ENCODE data around the gene MARK1.
A peak's percentile ranks its signal among the peaks of the same experiment; 100 is the strongest.

MARK1 gene

DNA sequence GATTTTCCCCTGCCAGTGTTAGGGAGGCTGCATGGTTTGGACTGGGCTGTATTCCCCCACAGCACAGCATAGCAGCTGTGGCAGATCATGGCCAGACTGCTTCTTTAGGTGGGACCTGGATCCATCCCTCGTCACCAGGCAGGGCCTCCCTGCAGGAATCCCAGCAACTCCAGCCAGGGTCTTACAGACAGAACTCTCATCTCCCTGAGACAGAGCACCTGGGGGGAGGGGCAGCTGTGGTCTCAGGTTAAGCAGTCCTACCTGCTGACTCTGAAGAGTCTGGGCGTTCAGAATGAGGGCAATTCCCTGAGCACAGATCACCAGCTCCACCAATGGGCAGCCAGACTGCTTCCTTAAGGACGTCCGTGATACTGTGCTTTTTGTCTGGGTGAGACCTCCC, 114.3 kb downstream of the MARK1 start:
- no peak for TF ChIP-seq CTCF (IDR thresholded peaks at IDR 0.05; ENCODE audit: low read depth, low read length)
- DNase-seq: no peak
- Histone ChIP-seq H3K4me3 (ENCODE audit: low read depth, low read length) (no peak overlapping the region), H3K4me1 (no peaks in the 10 kb centered on the region), H3K36me3 (no peaks in the 10 kb centered on the region), H3K27me3 (no peaks in the 10 kb centered on the region), H3K9me3 (no peaks in the 10 kb centered on the region)

GRCh38 chr1:220652995-220653394, 125.1 kb downstream of the MARK1 start:
- H3K27me3 ChIP-seq: no peaks in the 10 kb centered on the region; the same call in 1 of the 2 replicates
- no peaks in the 10 kb centered on the region for H3K9me3 ChIP-seq
- no peaks in the 10 kb centered on the region for H3K36me3 ChIP-seq
- no peak overlapping the region for H3K4me3 ChIP-seq (ENCODE audit: low read depth, low read length)
- no peak for TF ChIP-seq CTCF (IDR thresholded peaks at IDR 0.05; ENCODE audit: low read depth, low read length)
- peak; percentile 15 for DNase-seq
- H3K4me1 ChIP-seq: no peaks in the 10 kb centered on the region

DNA sequence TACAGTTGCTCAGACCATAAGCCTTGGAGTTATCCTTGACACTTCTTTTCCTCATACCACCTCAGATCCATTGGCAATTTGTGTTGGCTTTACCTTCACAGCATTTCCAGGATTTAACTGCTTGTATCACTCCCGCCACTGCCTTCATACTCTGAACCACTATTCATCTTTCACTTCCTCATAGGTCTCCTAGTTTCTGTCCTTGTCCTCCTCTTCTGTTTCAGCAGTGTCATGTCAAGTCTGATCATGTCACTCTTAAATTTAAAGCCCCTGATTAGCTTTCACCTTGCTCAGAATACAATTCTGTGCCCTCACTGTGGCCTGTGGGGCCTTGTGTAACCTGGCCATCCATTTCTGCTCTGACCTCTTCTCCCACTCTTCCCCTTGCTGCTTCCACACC, 127.6 kb downstream of the MARK1 start:
- no peak for TF ChIP-seq CTCF (IDR thresholded peaks at IDR 0.05; ENCODE audit: low read depth, low read length)
- Histone ChIP-seq H3K4me3 (ENCODE audit: low read depth, low read length) (no peak overlapping the region), H3K4me1 (no peaks in the 10 kb centered on the region), H3K36me3 (no peaks in the 10 kb centered on the region), H3K27me3 (no peaks in the 10 kb centered on the region; the same call in 1 of the 2 replicates), H3K9me3 (no peaks in the 10 kb centered on the region)
- DNase-seq: no peak

DNA sequence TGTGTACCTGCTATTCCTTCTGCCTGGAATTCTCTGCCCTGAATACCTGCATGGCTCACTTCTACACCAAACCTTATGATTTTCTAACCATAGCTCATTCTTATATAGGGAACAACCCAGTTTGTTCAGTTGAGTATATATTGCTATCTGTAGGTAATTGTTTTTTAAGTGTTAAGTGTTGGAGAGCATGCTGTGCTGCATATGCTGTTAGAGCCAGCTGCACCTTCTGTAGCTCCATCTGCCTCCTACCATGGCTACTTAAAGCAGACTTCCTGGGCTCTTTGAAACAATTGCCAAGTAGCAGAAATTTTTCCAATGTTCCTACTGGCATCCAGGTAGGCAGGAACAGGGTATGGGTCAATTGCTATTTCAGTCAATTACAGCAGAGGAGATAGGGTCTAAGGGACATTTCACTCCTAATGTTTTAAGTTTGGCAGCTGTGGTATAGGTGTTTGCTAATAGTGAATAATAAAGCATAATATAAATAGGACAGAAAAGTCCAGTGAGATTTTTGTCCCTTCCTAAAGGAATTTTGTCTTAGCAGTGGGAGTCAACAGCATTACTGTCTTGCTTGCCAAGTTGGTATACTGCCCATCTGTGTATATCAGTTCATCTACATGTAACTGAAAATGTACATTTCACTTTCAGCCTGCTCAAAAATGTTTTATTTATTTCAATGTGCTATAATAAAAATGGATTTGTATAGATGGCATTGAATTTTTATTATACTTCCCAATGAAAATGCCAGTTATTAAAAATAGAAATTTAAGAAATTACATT, 128.2 kb downstream of the MARK1 start:
- Histone ChIP-seq H3K4me1 (no peaks in the 10 kb centered on the region), H3K9me3 (no peaks in the 10 kb centered on the region), H3K27me3 (no peaks in the 10 kb centered on the region; the same call in 1 of the 2 replicates), H3K4me3 (ENCODE audit: low read depth, low read length) (no peak overlapping the region), H3K36me3 (no peaks in the 10 kb centered on the region)
- no peak for DNase-seq
- no peak for TF ChIP-seq CTCF (IDR thresholded peaks at IDR 0.05; ENCODE audit: low read depth, low read length)

GRCh38 chr1:220666349-220666748, 138.4 kb downstream of the MARK1 start:
- H3K4me1 ChIP-seq: no peaks in the 10 kb centered on the region
- no peak for DNase-seq
- no peak for TF ChIP-seq CTCF (IDR thresholded peaks at IDR 0.05; ENCODE audit: low read depth, low read length)
- no peak overlapping the region for H3K4me3 ChIP-seq (ENCODE audit: low read depth, low read length)
- no peaks in the 10 kb centered on the region for H3K27me3 ChIP-seq
- H3K9me3 ChIP-seq: no peaks in the 10 kb centered on the region
- no peaks in the 10 kb centered on the region for H3K36me3 ChIP-seq

GRCh38 chr1:220669005-220669404, 141.1 kb downstream of the MARK1 start:
- no peak for DNase-seq
- Histone ChIP-seq H3K27me3 (no peaks in the 10 kb centered on the region), H3K9me3 (no peaks in the 10 kb centered on the region), H3K4me1 (no peaks in the 10 kb centered on the region), H3K4me3 (ENCODE audit: low read depth, low read length) (no peak overlapping the region), H3K36me3 (no peaks in the 10 kb centered on the region)
- TF ChIP-seq CTCF (IDR thresholded peaks at IDR 0.05; ENCODE audit: low read depth, low read length): no peak
